Epithelial cell of umbilical artery (primary cell): ENCODE measurements around the gene UBE2F. TPM values are rescaled to one million over a fixed set of nuclear protein-coding genes. Genes with fewer than 3 reads are reported as not detected.

Experiments
- total RNA-seq: library from RNA; depleted of rRNA; stranded (reverse); fragments of >200 nt; gene quantifications from 2 replicates; pipeline ENCODE4 v1.2.3, GENCODE V29; 2014

UBE2F gene
- 67.2 and 94.2 TPM in 2 replicates for total RNA-seq

GRCh38 chr2:237966565-237967462 is at the start of gene UBE2F:
TSS of gene UBE2F (plus strand) at chr2:237967014. CDS start at chr2:237973108, 6,094 bp downstream.

GRCh38 chr2:238060542-238061314 is 93.9 kb downstream of the UBE2F start, which contains the start of gene SCLY:
TSS of gene SCLY (plus strand) at chr2:238061001. CDS start at chr2:238061055, 54 bp downstream.

Other genes with a start within 250 kb of the UBE2F start
- 0.32 and 0.91 TPM in 2 replicates for gene RBM44, start 168.2 kb upstream of the UBE2F start, total RNA-seq
- not detected in 2 replicates for gene RAMP1, start 107.4 kb upstream of the UBE2F start, total RNA-seq
- 22.1 and 36.3 TPM in 2 replicates for gene SCLY, start 94.0 kb downstream of the UBE2F start, total RNA-seq
- gene ESPNL, start 133.3 kb downstream of the UBE2F start, total RNA-seq = not detected in 2 replicates
- gene KLHL30, start 171.7 kb downstream of the UBE2F start, total RNA-seq = not detected in 2 replicates
- 0.30 and 0.32 TPM in 2 replicates for gene ERFE, start 192.0 kb downstream of the UBE2F start, total RNA-seq
- 17.5 and 22.5 TPM in 2 replicates for gene ILKAP, start 236.7 kb downstream of the UBE2F start, total RNA-seq